Measurements from ENCODE around the gene OIT3. TPM values are rescaled to one million over a fixed set of nuclear protein-coding genes. Genes with fewer than 3 reads are reported as not detected.

The OIT3 gene
- total and polyA plus RNA-seq, 3 donors from 2014 or later, result 0.68 to 1.4 (median 0.87) TPM

DNA sequence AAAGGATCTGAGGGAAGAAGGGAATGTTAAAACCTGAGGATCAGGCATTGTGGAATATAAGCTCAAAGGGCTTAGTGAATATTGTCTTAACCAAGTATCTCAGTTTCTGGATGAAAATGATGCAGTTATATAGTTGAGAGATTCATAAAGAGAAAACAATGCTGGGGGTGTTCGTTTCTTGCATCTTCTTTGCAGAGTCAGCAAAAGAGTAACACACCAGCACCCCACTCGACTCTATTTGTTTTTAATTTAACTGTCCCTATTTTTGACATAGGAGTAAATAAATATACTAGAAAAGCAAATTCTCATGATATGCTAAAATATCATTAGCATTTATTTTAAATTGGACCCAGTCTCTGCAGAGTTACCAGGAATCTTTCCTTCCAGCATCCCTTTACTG, 7.6 kb upstream of the OIT3 start:
- Histone ChIP-seq H3K4me3 (no peak overlapping the region), H3K9me3 (no peaks in the 10 kb centered on the region), H3K27me3 (no peaks in the 10 kb centered on the region), H3K36me3 (ENCODE audit: low read depth, missing control alignments) (no peaks in the 10 kb centered on the region), H3K27ac (no peak overlapping the region), H3K4me1 (no peaks in the 10 kb centered on the region)
- DNase-seq, result no peak
- intact Hi-C loops (cut with DNase I; ENCODE audit: low total_unique reads), result no loop called here
- no peak for TF ChIP-seq POLR2A (IDR thresholded peaks at IDR 0.05)
- no peak for TF ChIP-seq CTCF (IDR thresholded peaks at IDR 0.05)
- 85 to 92% methylated on average over 2 of the region's 2 CpGs for WGBS, 2 donors

DNA sequence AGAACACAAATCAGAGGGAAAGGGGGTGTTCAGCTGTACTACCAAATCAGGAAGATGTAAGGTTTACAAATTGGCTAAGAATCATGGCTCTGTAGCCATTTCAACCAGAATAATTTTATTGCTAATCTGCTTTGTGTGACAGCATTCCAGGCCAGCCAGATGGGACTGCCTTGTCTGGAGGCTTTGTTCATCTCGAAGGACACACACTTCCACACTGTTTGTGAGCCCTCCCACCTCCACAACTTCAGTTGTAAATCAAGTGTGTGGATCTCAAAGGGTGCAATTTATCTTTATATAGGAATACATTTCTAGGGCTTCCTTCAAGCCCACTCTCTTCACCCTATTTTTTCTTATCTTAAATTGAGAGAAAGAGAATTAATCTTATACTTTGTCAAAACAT, 6.9 kb upstream of the OIT3 start:
- intact Hi-C loops (cut with DNase I; ENCODE audit: low total_unique reads), result no loop called here
- H3K27me3 ChIP-seq, result no peaks in the 10 kb centered on the region
- H3K9me3 ChIP-seq, result no peaks in the 10 kb centered on the region
- DNase-seq, result no peak
- no peak overlapping the region for H3K4me3 ChIP-seq
- WGBS, 2 donors, result 26 to 55% methylated on average over 1 of the region's 1 CpG
- no peaks in the 10 kb centered on the region for H3K36me3 ChIP-seq (ENCODE audit: low read depth, missing control alignments)
- TF ChIP-seq CTCF (IDR thresholded peaks at IDR 0.05), result no peak
- no peak for TF ChIP-seq POLR2A (IDR thresholded peaks at IDR 0.05)
- no peak overlapping the region for H3K27ac ChIP-seq
- no peaks in the 10 kb centered on the region for H3K4me1 ChIP-seq

- intact Hi-C loops (cut with DNase I; ENCODE audit: low total_unique reads), result no loop called here
- Histone ChIP-seq H3K4me1 (no peaks in the 10 kb centered on the region), H3K27ac (no peak overlapping the region), H3K27me3 (no peaks in the 10 kb centered on the region), H3K36me3 (ENCODE audit: low read depth, missing control alignments) (no peaks in the 10 kb centered on the region), H3K9me3 (no peaks in the 10 kb centered on the region), H3K4me3 (no peak overlapping the region)
- DNase-seq, result no peak
- WGBS, 2 donors, result 51 to 63% methylated on average over 5 of the region's 5 CpGs
- TF ChIP-seq CTCF (IDR thresholded peaks at IDR 0.05) (no peak), POLR2A (IDR thresholded peaks at IDR 0.05) (no peak)
Observed at GRCh38 chr10:72887043-72887442, 6.5 kb upstream of the OIT3 start.

GRCh38 chr10:72888151-72888638, 5.3 kb upstream of the OIT3 start:
- Histone ChIP-seq H3K9me3 (no peaks in the 10 kb centered on the region), H3K27me3 (no peaks in the 10 kb centered on the region), H3K4me3 (no peak overlapping the region), H3K4me1 (no peaks in the 10 kb centered on the region), H3K27ac (no peak overlapping the region), H3K36me3 (ENCODE audit: low read depth, missing control alignments) (no peaks in the 10 kb centered on the region)
- no peak for DNase-seq
- intact Hi-C loops (cut with DNase I; ENCODE audit: low total_unique reads), result no loop called here
- 81 to 84% methylated on average over 7 of the region's 7 CpGs for WGBS, 2 donors
- TF ChIP-seq CTCF (IDR thresholded peaks at IDR 0.05) (no peak), POLR2A (IDR thresholded peaks at IDR 0.05) (no peak)

GRCh38 chr10:72889391-72889831, 4.1 kb upstream of the OIT3 start:
- Histone ChIP-seq H3K9me3 (no peaks in the 10 kb centered on the region), H3K4me3 (no peak overlapping the region), H3K4me1 (no peaks in the 10 kb centered on the region), H3K36me3 (ENCODE audit: low read depth, missing control alignments) (no peaks in the 10 kb centered on the region), H3K27ac (no peak overlapping the region), H3K27me3 (no peaks in the 10 kb centered on the region)
- 52 to 54% methylated on average over 6 of the region's 6 CpGs for WGBS, 2 donors
- TF ChIP-seq CTCF (IDR thresholded peaks at IDR 0.05), result no peak
- DNase-seq, result no peak
- intact Hi-C loops (cut with DNase I; ENCODE audit: low total_unique reads), result no loop called here

Measured in testis (tissue), 3 donors.